Aorta (tissue), 5 donors: ENCODE data around the gene MSH2. TPM values are rescaled to one million over a fixed set of nuclear protein-coding genes. Genes with fewer than 3 reads are reported as not detected.
"Not testable (repeated sequence)": the region's sequence is repeated elsewhere in the genome, so short reads cannot be mapped to it uniquely, and the experiment has no call there.

Experiments used
- ATAC-seq: fragments of 200-7000 bp; cut with Tn5 transposase; one replicate; pipeline ENCODE4 v1.9.1; 2022; ENCODE audit warnings: moderate library complexity; ENCODE audit not compliant: low FRiP score
- DNase-seq, 2 donors: peaks; one replicate each; pipeline ENCODE4 v3.0.0-alpha.2; 2020
- H3K27ac ChIP-seq, 2 donors: one replicate each; pipeline ENCODE4 v1.5.1; 2013; ENCODE audit warnings: low read length in 2 of 2, mild to moderate bottlenecking in 2 of 2, moderate library complexity in 2 of 2, control low read depth in 1 of 2, inconsistent platforms in 1 of 2, low read depth in 1 of 2
- H3K27me3 ChIP-seq, 2 donors: one replicate each; pipeline ENCODE4 v1.6.1; 2013; ENCODE audit warnings: control low read depth in 1 of 2, low read length in 1 of 2, mild to moderate bottlenecking in 1 of 2, moderate library complexity in 1 of 2; ENCODE audit not compliant: insufficient read depth in 2 of 2, control insufficient read depth in 1 of 2
- H3K36me3 ChIP-seq, 2 donors: one replicate each; pipeline ENCODE4 v1.6.1; 2013; ENCODE audit warnings: control low read depth in 1 of 2, low read length in 1 of 2, mild to moderate bottlenecking in 1 of 2; ENCODE audit not compliant: insufficient read depth in 2 of 2, control insufficient read depth in 1 of 2
- H3K4me1 ChIP-seq, 2 donors: one replicate each; pipeline ENCODE4 v1.6.1; 2013; ENCODE audit warnings: low read length in 2 of 2, control low read depth in 1 of 2, mild to moderate bottlenecking in 1 of 2, moderate library complexity in 1 of 2; ENCODE audit not compliant: insufficient read depth in 2 of 2, control insufficient read depth in 1 of 2
- H3K4me3 ChIP-seq, 2 donors: one replicate each; pipeline ENCODE4 v1.5.1; 2013; ENCODE audit warnings: low read length in 2 of 2, control low read depth in 1 of 2, mild to moderate bottlenecking in 1 of 2
- H3K9me3 ChIP-seq: one replicate; pipeline ENCODE4 v1.6.1; 2013; ENCODE audit warnings: mild to moderate bottlenecking, low read length; ENCODE audit not compliant: control insufficient read depth
- WGBS, 2 donors: extraction: QIAGEN DNeasy Blood & Tissue Kit; methylation state at CpG; one replicate each; pipeline ENCODE4 v1.1.7; 2013; 5-methylcytosine and 5-hydroxymethylcytosine counted together
- intact Hi-C, 2 donors: fragments of 100-400 bp; cut with DNase I; formaldehyde crosslinking; loops; one replicate each; pipeline versions ENCODE4 v1.14.2 to v1.15.0; 2022
- polyA plus RNA-seq, 2 donors: library from polyadenylated mRNA; stranded (reverse); fragments of 200-250 nt; gene quantifications; one replicate each; pipeline ENCODE4 v1.2.3, GENCODE V29; 2013
- total RNA-seq, 2 donors: library from RNA; stranded (reverse); fragmentation: NEBNext Ultra II Directional; extraction: Animal tissue kit (Norgen Biotek cat#: 25700); gene quantifications; one replicate each; pipeline ENCODE4 v1.2.1, GENCODE V29; 2021
- donor health status: healthy with polysubstance abuse.
- donor health status: Bipolar disorder and iron deficiency.
- donor health status: DM: no; HTN: no; CAD: no.
- donor health status: DM: no; HTN: no; CAD: no.
- donor health status: DM: yes; HTN: yes; CAD: no.

The MSH2 gene
- total and polyA plus RNA-seq, 4 donors, result 5.5 to 15.4 (median 6.1) TPM

DNA sequence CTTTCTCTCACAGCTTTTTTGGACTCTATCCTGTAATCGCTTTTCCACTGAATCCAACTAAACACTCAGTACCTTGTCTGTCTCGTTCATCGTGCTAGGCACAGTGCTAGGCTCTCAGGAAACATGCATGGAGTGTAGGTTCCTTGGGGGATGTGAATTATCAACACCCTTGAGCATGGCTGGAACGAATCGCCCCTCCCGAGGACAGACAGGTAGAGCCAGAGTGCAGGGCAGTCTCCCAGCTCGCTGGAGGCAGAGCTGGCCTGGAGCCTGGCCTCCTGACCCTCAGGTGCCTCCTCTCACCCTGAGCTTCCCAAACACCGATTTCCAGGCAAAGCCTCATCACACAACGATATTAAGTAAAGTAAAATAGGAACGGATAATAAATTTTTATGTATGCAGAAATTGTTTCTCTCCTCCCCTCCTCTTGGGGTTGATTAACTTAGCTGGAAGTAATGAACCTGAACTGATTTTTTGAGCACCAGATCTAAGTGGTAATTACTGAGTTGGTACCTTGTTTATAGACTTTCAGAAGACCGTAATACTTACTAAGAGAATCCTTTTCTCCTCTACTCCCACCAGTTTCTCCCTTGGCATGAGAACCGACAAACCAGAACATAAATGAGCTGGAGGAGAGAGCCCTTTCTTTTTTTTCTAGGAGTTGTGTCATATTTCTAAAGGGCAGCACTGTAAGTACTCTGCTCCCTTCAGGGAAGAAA is 90.5 kb downstream of the MSH2 start:
- Histone ChIP-seq H3K27me3 (no peaks in the 10 kb centered on the region), H3K4me1 (no peaks in the 10 kb centered on the region), H3K36me3 (no peaks in the 10 kb centered on the region), H3K27ac (no peak overlapping the region), H3K4me3 (no peak overlapping the region), H3K9me3 (peaks cover 2% of the 10 kb centered on the region)
- 90% methylated on average over 12 of the region's 12 CpGs for WGBS, 2 donors
- intact Hi-C loops, result no loop called here
- DNase-seq, result no peak
- no peak for ATAC-seq

DNA sequence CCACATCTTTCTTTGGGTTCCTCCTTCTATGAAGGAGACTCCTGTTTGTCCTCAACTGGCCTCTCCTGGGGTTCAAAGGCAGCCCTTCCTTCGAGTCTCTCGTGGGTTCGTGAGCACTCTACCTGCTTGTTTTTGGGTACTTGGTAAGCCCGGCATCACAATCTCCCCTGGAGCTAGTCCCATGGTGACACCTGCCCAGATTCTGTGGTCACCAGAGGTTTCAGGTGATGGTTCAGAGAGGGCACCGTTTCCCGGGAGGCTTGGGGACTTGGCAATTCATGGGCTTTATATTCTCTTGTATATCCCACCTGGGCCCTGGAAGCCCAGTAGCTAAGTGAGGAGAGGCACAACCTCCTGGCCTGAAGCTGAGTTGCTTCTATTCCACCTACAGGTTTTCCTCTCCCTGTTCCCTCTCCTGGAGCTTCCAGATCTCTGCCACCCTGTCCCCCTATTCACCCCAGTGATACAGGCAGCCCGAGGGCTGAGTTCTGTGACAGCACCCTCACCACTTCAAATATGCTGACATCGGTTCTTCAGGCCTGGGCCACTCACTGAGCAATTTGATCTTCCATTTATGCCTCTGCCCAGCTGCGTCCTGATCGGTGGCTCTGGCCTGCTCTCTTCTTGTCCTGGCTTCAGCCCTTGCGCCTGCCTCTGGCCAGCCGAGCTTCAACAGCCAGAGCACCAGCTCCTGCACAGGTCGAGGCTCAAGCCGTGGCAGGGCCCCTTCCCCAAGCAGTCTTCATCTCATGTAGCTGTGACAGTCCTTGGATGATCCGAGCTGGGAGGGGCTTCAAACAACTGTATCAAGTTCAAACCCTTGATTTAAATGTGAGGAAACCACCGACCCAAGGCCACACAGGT is 91.5 kb downstream of the MSH2 start:
- intact Hi-C loops, result no loop called here
- DNase-seq (no peak), ATAC-seq (peak; percentile 26)
- Histone ChIP-seq H3K36me3 (no peaks in the 10 kb centered on the region), H3K27me3 (no peaks in the 10 kb centered on the region), H3K9me3 (peaks cover 2% of the 10 kb centered on the region), H3K4me3 (no peak overlapping the region), H3K27ac (no peak overlapping the region), H3K4me1 (no peaks in the 10 kb centered on the region)
- WGBS, 2 donors, result 93% methylated on average over 16 of the region's 16 CpGs

DNA sequence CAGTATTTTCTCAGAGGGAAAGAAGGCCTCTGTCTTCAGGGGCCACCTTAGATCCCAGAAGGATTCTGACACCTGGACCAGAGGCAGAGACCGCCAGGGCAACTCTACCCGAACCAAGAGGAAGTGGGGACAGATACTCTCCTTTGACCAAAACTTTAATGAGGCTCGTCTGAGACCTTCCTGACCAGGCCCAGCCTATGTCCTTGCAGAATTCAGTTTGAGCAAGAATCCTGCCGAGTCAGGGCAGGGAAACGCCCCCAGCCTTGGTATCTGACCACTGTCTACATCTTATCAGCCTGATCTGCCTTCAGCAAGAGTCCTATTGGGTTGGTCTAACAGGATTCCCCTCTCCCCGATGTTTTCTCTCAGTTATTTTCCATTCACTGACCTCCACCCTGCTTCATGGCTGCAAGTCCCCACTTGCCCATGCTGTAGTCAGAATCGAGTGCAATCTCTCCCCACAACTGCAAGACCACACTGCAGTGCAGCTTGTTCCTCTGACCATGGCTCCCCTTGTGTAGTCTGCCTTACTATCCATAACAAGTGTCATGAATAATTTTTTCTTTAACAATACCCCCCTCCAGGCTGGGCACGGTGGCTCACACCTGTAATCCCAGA is 95.0 kb downstream of the MSH2 start:
- intact Hi-C loops, result no loop called here
- DNase-seq, result no peak
- Histone ChIP-seq H3K4me1 (no peaks in the 10 kb centered on the region), H3K9me3 (peaks cover 1% of the 10 kb centered on the region), H3K27me3 (no peaks in the 10 kb centered on the region), H3K36me3 (no peaks in the 10 kb centered on the region), H3K4me3 (no peak overlapping the region), H3K27ac (no peak overlapping the region)
- ATAC-seq, result no peak
- WGBS, 2 donors, result 89 to 90% methylated on average over 8 of the region's 8 CpGs

DNA sequence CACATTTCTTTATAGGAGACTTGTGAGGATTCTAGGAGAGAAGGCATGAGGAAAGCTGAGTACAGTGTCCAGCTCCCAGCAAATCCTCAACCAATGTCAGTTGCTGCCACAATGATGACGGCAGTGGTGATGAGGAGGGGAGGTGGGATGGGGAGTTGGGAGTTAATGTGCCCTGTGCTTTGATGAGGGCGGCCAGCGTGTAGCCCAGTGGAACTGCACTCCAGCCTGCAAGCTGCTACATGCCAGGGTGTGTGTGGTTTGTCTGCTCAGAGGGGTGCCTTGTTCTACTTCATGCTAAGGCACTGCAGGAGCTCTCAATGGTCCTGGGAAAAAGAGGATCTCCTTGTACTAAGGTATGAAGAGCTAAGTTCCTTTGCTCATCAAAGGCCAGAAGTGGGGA is 96.1 kb downstream of the MSH2 start:
- Histone ChIP-seq H3K4me3 (no peak overlapping the region), H3K36me3 (no peaks in the 10 kb centered on the region), H3K27ac (no peak overlapping the region), H3K4me1 (no peaks in the 10 kb centered on the region), H3K27me3 (no peaks in the 10 kb centered on the region), H3K9me3 (no peaks in the 10 kb centered on the region)
- no peak for DNase-seq
- WGBS, 2 donors, result 88 to 93% methylated on average over 3 of the region's 3 CpGs
- intact Hi-C loops, result no loop called here
- ATAC-seq, result no peak

DNA sequence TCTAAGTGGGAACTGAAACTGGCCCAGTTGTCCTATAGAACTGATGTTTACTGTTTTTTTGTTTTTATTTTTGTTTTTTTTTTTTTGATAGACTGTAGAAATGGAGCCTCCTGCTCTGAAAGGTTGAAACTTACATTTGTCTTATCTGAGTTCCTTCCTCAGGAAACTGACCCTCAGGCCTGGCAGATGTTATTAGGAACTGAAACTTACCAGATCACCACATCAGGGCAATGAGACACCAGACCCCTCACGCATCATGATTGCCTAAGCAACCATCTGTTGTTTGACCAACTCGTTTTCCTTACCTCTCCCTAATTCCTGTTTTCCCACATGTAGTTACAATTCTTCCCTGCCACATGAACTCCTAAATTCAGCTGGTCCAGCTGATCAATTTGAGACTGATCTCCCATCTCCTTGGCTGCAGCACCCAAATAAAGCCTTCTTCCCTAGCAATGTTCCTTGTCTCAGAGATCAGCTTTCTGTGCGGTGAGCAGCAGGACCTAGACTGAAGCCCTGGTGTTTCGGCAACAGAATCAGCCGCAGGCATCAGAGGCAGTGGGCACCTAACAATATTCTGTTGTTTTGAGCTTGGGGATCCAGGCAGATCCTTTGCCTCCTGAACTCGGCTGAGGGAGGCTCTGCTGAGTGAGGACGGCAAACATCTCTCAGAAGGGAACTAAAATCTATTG is 96.8 kb downstream of the MSH2 start:
- intact Hi-C loops, result no loop called here
- peaks cover 2% of the 10 kb centered on the region for H3K9me3 ChIP-seq
- WGBS, 2 donors, result 92 to 96% methylated on average over 7 of the region's 7 CpGs
- H3K36me3 ChIP-seq, result no peaks in the 10 kb centered on the region
- no peak overlapping the region for H3K27ac ChIP-seq
- DNase-seq, result no peak
- no peaks in the 10 kb centered on the region for H3K4me1 ChIP-seq
- H3K27me3 ChIP-seq, result no peaks in the 10 kb centered on the region
- ATAC-seq, result no peak
- no peak overlapping the region for H3K4me3 ChIP-seq

DNA sequence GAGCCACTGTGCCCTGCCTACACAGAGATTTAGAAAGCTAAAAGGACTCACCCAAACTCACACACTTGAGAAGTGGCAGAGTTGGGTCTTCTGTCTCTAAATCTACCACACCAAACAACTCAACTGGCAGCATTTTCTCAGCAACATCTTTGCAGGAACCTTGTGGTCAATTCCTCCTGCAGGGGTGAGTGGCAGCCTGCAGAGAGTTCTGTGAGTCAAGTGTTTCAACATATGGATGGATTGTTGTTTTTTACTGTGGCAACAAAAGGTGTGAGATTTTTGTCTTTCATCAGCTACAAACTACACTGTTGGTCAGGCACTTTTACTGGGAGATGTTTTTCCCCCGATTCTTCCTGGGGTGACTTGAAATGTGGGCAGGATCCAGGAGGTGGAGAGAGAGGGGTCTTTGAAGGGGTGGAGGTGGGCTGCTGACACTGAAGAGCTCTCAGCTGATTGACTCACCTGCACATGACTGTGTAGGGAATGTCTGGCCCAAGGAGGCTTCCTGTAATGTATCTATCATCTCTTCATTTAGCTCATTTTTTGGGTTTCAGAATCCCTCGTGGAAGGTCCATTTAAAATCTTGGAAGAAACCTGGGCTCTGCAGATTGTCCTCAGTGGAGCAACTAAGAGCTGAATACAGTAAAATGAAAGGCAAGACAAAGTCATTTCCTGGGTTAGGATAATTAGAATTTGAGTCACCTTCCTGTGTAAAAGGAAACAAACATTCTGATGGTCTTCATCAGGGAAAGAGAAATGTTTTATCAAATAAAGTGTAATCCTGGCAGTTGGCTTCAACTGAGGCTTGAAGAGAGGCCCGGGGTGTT is 98.6 kb downstream of the MSH2 start:
- H3K27ac ChIP-seq, result no peak overlapping the region
- no peak for DNase-seq
- H3K36me3 ChIP-seq, result no peaks in the 10 kb centered on the region
- WGBS, 2 donors, result 57 to 72% methylated on average over 3 of the region's 3 CpGs
- no peaks in the 10 kb centered on the region for H3K27me3 ChIP-seq
- no peak overlapping the region for H3K4me3 ChIP-seq
- no peaks in the 10 kb centered on the region for H3K4me1 ChIP-seq
- no peak for ATAC-seq
- peaks cover 4% of the 10 kb centered on the region for H3K9me3 ChIP-seq
- intact Hi-C loops, result no loop called here

DNA sequence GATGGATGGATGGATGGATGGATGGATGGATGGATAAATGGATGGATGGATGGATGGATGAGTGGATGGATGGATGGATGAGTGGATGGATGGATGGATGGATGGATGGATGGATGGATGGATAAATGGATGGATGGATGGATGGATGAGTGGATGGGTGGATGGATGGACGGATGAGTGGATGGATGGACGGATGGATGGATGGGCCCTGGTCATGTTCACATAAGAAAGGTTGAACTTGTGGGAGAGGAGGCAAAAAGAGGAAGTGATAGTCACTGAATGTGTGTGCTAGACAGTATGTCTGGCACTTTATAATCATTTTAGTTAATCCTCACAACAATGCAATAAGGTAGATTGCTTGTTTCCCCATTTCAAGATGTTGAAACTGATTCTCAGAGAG is 99.5 kb downstream of the MSH2 start:
- H3K27ac ChIP-seq, H3K9me3 ChIP-seq, H3K27me3 ChIP-seq, ATAC-seq, H3K4me1 ChIP-seq, H3K4me3 ChIP-seq, H3K36me3 ChIP-seq, DNase-seq, intact Hi-C loops: not testable (repeated sequence)
- 87 to 92% methylated on average over 2 of the region's 2 CpGs for WGBS, 2 donors

DNA sequence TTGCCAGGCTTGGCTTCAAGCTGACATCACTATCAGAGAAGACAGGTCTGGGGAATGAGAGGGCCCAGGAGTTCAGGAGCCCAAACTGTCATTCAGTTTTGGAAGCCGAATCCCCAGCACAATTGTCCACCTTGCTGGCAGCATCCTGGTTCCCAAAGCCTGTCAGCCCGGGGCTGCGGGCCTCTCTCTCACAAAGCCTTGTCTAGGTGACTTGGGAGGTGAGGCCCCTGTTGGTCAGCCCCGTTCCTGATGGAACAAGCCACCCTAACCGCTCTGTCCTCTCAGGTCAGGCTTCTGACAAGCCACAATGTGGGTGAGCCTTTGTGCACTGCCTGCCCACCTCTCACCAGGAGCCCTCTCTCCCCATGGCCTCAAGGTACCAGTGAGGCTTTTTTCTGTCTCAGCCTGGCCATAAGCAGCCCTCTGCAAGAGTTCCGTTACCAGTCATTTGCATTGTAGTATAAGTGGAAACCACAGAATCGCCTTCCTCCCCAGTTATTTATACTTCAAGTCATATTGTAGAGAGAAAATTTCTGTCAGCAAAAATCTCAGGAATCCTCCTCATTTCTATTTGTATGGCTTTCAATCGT is 100.6 kb downstream of the MSH2 start:
- WGBS, 2 donors, result 88 to 91% methylated on average over 8 of the region's 8 CpGs
- Histone ChIP-seq H3K27me3 (no peaks in the 10 kb centered on the region), H3K9me3 (peaks cover 4% of the 10 kb centered on the region), H3K27ac (no peak overlapping the region), H3K4me3 (no peak overlapping the region), H3K4me1 (no peaks in the 10 kb centered on the region), H3K36me3 (no peaks in the 10 kb centered on the region)
- ATAC-seq (no peak), DNase-seq (no peak)
- intact Hi-C loops, result no loop called here
